HG03558 (cell line): Measurements from ENCODE around the gene AKAP7.
"Not testable (repeated sequence)": the region's sequence is repeated elsewhere in the genome, so short reads cannot be mapped to it uniquely, and the experiment has no call there.

Experiments used
- ATAC-seq: cut with Tn5 transposase; IDR thresholded peaks from one replicate; pipeline ENCODE4 v1.9.1; 2021; ENCODE audit warnings: moderate number of reproducible peaks; ENCODE audit not compliant: unreplicated experiment; ENCODE audit errors: extremely low read depth

AKAP7 gene

DNA sequence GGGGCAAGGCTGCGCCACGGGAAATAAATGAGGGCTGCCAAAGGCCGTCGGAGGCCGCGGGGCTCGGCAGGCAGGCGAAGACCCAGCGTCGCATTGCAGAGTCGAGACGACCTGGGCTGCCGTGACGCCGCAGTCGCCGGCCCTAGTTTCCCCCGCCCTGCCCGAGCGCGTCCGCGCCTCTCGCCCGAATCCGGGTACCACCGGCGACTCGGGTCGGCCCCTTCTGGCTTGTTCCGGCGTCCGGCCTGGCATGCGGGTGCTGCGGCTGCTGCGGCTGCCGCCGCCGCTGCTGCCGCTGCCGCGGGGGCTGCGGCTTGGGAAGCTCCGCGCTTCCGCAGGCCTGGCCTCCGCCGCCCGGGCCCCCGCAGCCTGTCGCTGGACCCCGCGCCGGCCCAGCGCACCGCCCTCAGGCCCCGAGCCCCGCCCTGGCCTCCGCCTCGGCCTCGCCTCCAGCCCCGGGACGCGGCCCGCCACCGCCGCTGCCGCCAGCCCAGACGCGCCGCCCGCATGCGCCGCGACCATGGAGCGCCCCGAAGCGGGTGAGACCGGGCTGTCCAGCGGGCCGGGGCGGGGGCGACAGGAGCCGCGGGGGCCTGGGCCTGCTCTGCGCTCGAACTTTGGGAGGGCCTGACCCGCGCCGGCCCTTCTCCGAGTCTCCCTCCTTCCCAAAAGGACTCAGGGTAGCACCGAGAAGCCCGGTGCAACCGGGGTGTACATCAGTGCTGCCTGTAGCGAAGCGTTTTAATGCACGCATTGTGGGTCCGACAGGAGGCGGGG lies at the start of gene AKAP7:
AKAP7 (plus strand) TSS at position 224 of the 777 bp plus-strand sequence; CDS start at position 521, 297 bp downstream.
- peak; percentile 55 for ATAC-seq

DNA sequence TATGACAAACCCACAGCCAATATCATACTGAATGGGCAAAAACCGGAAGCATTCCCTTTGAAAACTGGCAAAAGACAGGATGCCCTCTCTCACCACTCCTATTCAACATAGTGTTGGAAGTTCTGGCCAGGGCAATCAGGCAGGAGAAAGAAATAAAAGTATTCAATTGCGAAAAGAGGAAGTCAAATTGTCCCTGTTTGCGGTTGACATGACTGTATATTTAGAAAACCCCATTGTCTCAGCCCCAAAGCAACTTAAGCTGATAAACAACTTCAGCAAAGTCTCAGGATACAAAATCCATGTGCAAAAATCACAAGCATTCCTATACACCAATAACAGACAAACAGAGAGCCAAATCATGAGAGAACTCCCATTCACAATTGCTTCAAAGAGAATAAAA lies 44.9 kb upstream of the AKAP7 start:
- not testable (repeated sequence) for ATAC-seq

DNA sequence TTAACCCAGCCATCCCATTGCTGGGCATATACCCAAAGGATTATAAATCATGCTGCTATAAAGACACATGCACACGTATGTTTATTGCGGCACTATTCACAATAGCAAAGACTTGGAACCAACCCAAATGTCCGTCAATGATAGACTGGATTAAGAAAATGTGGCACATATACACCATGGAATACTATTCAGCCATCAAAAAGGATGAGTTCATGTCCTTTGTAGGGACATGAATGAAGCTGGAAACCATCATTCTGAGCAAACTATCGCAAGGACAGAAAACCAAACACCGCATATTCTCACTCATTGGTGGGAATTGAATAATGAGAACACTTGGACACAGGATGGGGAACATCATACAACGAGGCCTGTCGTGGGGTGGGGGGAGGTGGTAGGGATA lies 43.3 kb upstream of the AKAP7 start:
- not testable (repeated sequence) for ATAC-seq

DNA sequence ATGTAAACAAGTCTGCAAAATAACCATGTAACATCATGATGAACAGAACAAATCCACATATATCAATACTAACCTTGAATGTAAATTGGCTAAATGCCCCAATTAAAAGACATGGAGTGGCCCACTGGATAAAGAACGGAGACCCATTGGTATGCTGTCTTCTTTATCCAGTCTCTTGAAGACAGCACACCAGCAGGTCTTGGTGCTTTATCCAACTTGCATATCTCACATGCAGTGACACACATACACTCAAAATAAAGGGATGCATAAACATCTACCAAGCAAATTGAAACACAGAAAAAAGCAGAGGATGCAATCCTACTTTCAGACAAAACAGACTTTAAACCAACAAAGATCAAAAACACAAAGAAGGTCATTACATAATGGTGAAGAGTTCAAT lies 41.9 kb upstream of the AKAP7 start:
- no peak for ATAC-seq

DNA sequence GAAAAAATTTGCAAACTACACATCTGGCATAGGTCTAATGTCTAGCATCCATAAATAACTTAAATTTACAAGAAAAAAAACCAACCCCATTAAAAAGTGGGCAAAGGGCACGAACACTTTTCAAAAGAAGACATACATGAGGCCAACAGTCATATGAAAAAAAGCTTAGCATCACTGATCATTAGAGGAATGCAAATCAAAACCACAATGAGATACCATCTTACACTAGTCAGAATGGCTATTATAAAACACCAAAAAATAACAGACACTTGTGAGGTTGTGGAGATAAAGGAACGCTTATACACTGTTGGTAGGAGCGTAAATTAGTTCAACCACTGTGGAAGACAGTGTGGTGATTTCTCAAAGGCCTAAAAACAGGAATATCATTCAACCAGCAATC lies 38.5 kb upstream of the AKAP7 start:
- no peak for ATAC-seq

DNA sequence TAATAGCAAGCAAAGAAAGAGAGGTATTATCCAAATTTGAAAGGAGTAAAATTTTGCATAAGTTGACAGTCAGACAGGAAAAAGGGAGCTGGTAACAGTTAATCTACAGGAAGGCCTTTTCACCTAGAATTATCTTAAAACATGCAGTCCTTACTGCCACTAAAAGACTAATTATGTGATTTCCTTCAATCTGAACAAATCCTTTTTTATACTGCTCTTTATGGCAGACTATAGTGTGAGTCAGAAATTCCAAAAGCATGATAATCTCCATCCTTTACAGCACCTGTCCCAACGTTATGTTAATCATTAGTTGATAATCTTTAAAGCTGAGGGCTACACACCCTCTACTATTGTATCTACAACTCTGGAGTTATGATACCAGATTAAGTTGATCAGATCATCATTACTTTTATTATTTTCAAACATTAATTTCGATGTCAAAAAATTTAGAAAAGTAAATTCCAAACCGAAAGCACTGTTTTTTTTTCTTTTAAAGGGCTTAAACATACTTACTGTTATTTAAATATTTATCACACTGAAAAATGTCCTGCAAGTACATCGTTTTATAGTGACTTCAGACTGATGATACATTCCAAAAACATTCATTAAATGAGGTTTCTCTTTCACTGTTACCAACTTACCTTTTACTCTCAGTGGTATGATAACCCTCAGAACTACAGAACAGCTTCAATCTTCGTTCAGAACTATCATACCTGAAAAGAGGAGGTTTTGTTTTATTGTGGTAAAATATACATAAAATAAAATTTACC lies 33.2 kb upstream of the AKAP7 start:
- no peak for ATAC-seq

DNA sequence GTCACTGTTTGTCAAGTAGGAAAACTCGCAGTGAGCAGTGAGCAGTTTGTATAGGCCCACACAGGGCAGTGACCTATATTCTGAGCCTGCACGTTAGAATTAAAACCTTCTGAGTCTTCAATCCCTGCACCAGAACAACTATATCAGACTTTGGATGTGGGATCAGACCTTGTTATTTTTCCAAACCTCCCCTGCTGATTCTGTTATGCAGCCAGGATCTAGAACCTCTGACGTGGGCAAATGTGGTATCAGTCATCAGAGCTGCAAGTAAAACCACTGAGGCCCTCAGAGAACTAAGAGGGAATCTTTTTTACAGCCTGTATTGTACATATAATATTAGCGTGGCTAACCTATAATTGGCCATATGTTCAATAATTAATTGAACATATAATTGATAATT lies 32.0 kb upstream of the AKAP7 start:
- ATAC-seq = no peak

DNA sequence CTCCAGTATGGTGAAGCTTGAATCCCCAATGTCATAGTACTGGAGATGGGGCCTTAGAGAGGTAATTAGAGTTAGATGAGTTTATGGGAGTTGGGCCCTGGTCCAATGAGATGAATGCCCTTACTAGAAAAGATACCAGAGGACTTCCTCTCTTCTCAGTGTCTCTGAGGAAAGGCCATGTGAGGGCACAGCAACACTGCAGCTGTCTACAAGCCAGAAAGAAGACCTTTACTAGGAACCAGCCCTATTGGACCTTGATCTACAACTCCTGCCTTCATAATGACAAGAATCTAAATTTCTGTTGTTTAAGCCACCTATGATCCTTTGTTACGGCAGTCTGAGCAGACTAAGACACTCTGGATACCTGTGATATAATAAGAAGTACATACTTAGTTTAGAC lies 31.4 kb upstream of the AKAP7 start:
- no peak for ATAC-seq

DNA sequence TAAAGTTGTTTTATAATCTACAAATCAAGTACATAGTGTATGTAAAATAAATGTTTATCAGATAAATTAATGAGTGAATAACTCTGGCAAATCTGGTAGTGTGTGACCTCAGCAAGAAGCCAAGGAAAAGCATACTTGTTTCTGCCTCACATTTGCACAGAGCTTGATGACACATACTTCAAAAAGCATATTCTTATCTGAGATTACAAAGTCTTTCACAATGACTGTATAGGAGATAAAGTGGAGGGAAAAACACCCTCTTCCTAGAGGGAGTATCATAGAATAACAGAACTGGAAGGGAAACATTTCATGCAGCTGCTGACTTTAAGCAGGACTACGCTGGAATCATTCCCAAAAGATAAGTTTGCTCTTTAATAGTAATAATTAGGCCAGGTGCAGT lies 28.1 kb upstream of the AKAP7 start:
- ATAC-seq = no peak

DNA sequence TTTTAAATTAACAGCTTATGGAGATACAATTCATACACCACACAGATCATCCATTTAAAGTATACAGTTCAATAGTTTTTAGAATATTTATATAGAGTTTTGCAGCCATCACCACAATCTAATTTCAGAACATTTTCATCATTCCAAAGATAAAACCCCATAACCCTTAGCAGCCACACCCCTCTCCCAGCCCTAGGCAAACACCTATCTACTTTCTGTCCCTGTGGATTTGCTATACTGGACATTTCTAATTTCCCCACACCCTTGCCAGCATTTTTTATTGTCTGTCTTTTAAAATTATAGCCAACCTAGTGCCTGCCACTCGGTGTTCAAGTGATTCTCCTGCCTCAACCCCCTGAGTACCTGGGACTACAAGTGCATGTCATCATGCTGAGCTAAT lies 23.0 kb upstream of the AKAP7 start:
- no peak for ATAC-seq

DNA sequence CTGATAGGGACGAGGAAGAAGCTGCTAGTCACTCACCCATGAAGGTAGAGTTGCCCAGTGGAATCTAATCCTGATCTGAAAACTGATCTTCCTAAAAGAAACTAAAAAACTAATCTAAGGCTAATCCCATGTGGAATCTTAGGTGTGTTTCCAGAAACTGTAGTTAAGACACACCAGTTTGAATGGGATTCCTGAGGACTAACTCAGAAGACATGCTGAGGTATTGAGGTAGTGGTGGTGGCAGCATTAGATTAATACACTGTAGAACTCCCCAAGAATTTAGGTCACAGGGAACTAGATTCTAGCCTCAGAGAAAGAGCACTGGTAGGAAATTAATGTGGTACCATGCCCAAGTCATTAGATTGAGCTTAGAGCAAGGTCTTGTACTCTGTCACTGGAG lies 19.6 kb upstream of the AKAP7 start:
- ATAC-seq = no peak

DNA sequence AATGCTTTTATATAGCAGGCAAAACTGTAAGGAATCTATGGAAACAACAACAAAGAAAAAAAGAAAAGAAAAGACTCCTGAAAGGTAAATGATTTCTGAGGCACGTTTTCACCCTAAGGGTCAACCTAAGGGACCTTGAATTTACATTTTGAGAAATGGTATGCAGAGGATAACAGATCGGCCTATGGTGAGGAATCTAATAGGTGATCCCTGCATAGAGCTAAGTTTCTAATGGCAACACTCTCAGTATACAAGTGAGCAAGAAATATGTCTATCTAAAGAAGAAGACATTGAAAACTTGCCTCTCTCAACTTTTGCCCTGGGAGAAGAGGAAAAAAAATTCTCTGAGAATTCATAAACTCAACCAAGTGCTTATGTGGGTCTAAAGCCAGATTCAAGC lies 18.9 kb upstream of the AKAP7 start:
- ATAC-seq = no peak

DNA sequence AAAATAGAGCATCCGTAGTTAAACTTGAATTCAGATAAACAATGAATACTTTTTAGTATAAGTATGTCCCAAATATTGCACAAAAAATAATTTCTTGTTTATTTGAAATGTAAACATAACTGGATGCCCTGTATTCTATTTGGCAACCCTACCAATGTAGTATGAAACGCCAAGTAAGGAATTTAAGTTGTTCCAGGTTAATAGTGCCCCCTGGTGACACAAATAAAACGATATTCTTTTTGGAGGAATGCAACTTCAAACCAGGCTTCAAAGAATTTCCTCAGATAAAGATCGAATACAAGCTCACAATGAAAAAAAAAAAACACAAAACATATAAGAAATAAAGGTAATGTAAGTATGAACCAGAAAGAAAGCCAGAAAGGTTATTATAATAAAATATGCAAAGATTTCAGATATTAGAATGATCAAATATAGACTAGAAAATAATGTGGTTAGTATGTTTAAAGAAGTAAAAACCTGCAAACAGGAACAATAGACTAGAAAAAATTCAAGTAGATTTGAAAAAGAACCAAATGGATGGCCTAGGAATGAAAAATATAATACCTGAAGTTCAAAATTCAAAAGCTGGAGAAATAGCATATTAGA lies 18.4 kb upstream of the AKAP7 start:
- no peak for ATAC-seq

DNA sequence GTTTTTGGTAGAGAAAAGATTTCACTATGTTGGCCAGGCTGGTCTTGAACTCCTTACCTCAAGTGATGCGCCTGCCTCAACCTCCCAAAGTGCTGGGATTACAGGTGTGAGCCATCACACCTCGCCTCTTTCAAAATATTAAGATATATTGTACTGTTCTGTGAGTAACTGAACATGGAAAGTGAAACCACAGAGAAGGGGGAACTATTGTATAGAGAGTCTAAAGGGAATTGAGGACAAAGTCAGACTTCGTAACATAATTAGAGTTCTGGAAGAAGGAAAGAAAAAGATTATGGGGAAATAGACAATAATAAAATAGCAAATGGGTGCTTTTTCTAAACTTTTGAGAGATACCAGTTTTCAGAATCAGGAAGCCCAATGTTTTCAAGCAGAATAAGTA lies 17.4 kb upstream of the AKAP7 start:
- ATAC-seq = no peak

DNA sequence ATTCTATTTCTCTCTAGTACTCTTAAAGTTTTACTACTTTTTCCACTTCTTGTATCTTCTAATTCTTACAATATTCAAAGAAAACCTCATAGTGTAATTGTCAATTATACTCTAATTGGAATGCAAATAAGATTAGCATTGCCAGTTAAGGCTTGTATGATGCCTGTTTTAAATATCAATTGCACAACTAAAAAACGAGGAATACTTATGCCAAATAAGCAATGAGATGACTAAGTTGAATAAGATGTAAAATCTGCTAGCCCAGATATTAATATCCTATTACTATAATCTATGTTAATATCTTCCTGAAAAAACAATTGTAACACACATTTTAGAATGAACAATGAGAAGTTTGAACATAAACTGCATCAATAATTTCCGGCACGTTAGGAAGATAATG lies 13.3 kb upstream of the AKAP7 start:
- ATAC-seq = no peak

DNA sequence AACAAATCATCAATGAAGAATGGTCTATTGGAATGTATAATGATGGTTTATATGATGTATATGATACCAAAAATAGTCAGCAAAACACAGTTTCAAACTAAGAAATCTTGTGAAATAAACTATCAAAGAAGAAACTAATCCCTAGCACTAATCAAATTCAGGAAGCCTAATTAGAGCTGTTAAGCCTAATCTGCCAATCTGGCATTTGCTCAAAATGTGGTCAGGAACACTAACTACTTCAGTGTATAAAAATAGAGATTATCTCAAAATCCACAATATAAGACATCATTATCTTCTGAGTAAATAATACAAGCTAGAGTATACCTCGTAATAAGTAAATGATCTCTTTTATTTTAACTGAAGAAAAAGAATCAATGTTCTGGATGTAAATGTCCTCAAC lies 12.8 kb upstream of the AKAP7 start:
- ATAC-seq = no peak

DNA sequence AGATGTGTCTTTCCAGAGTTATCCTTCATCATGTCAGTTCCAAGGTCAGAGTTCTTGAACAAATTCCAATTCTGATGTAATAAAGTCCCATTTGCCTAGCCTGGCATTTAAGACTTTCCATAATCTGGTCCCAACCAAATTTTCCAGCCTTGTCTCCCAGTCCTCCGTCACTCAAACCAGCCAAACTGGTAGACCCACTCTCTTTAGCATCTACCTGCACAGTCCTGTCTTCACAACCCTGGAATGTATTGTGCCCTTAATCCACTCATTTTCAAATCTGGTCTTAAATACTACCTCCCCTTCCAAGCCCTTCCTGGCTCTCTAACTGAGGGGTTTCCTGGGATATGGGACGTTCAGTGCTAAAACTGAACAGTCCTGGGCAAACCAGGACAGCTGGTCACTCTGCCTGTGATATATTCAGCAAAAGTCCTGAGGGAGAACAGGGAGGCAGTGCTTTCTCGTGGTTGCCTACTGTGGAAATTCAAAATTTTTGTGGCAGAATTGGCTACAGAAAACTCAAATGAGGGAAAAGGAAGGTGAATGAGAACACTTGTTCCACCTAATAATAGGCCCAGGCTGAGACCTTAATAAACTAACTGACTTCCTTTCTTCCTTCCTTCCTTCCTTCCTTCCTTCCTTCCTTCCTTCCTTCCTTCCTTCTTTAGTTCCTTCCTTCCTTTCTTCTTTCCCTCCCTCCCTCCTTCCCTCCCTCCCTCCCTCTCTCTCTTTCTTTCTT lies 10.8 kb upstream of the AKAP7 start:
- ATAC-seq = no peak

DNA sequence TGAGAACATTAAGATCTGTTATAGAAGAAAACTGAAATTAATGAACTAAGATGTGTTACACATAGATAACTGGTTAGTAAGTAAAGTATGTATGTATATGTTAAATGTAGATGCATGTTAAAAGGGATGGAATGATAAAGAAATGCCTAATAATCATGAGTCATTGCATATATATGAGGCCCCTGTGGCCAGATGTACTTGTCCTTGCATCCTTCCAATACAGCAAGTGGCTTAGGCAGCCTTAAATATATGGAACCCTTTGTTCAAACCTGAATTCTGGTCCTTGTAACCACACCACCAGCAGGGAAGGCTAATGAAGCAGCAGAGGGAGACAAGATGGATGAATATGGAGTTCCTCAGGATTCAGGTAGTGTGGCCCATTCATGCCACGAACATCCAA lies 9.8 kb upstream of the AKAP7 start:
- ATAC-seq = no peak

DNA sequence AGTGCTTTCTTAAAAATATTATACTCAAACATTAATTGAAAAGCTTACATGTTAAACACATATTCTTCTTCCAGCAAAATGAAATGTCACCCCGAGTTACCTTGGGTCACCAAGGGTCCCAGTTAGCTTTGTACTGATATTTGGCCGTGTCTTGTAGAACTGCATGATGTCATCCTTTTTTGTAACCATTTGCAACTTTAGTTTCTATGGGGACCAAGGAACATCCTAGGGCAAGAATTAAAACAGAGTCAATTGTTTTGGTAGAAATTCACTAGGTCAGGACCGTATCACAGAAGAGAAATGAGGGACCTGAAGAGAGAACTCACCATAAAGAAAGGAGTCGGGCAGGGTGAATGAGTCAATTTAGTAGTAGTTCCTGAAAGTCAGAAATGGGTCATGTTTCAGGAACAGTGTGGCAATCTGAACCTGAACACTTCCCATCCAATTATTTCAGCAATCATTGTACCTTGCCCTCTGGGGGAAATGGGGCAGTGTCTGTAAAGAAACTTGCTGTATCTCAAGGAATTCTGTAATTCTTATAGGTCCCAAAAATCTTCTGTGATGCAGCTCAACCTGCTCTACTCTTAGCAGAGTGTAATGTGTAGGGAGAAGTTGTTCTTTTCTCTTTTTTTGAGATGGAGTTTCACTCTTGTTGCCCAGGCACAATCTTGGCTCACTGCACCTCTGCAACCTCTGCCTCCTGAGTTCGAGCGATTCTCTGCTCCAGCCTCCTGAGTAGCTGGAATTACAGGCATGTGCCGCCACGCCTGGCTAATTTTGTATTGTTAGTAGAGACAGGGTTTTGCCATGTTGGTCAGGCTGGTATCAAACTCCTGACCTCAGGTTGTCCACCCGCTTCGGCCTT lies 5.3 kb upstream of the AKAP7 start:
- ATAC-seq = no peak

DNA sequence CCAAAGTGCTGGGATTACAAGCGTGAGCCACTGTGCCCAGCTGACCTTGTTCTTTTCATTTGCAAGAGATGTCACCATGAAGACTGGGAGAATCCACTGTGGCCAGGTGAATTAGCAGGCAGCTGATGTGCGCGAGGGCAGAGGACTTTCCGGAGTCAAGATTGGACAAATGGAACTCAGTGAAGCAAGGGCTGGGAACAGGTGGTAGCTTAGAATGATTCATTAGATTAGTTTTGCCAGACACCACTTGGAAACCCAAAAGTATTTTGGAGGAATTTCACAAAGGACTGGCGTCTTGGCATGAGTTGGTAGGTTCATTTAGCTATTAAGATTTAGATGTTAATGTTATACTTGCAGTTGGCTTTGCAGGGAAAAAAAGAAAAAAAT lies 4.7 kb upstream of the AKAP7 start:
- no peak for ATAC-seq
